T-helper 2 cell (primary cell): ENCODE results near the gene CD151.

Experiments
- DNase-seq, 5 experiments: peaks; one replicate each; pipeline versions ENCODE4 v3.0.0 to v3.0.0-alpha.2; 2012 to 2022

CD151 gene

GRCh38 chr11:843818-844692 is 11.3 kb downstream of the CD151 start:
- DNase-seq = no peak

- no peak for DNase-seq
Observed at GRCh38 chr11:844693-845644, 12.2 kb downstream of the CD151 start.

GRCh38 chr11:845872-846495 is 13.2 kb downstream of the CD151 start:
- DNase-seq = no peak

GRCh38 chr11:846496-847098 is 13.8 kb downstream of the CD151 start:
- DNase-seq = no peak

GRCh38 chr11:847876-848275 is 15.1 kb downstream of the CD151 start:
- no peak for DNase-seq

GRCh38 chr11:848380-848931 is 15.7 kb downstream of the CD151 start:
- DNase-seq = peak; percentile 39 to 60 (median 51)

- DNase-seq = peak in 2 of 5 experiments; percentile 15 to 39
Observed at GRCh38 chr11:849104-849824, 16.5 kb downstream of the CD151 start.

- no peak for DNase-seq
Observed at GRCh38 chr11:849951-850774, 17.4 kb downstream of the CD151 start.

GRCh38 chr11:850775-851763 is 18.3 kb downstream of the CD151 start:
- DNase-seq = peak in 1 of 5 experiments; percentile 24

GRCh38 chr11:852762-853161 is 20.0 kb downstream of the CD151 start:
- no peak for DNase-seq

GRCh38 chr11:853682-854448 is 21.1 kb downstream of the CD151 start:
- no peak for DNase-seq

GRCh38 chr11:854601-855329 is 22.0 kb downstream of the CD151 start:
- DNase-seq = no peak

- DNase-seq = no peak
Observed at GRCh38 chr11:855330-855674, 22.6 kb downstream of the CD151 start.

GRCh38 chr11:855796-856195 is 23.0 kb downstream of the CD151 start:
- DNase-seq = no peak

GRCh38 chr11:856397-856796 is 23.6 kb downstream of the CD151 start:
- DNase-seq = no peak

GRCh38 chr11:858053-858761 is 25.5 kb downstream of the CD151 start:
- DNase-seq = no peak

- no peak for DNase-seq
Observed at GRCh38 chr11:858762-859339, 26.1 kb downstream of the CD151 start.
